ENCODE data around the gene RARS1.

The RARS1 gene

GRCh38 chr5:168563959-168564358 lies 77.7 kb downstream of the RARS1 start:
- no peak for DNase-seq

- no peak for DNase-seq
Observed at GRCh38 chr5:168568738-168569137, 82.5 kb downstream of the RARS1 start.

Data from SW 1271 (cell line).